Nephron progenitor cell (in vitro differentiated cells): ENCODE results near the gene TIMM44.

Experiments
- DNase-seq: peaks from one replicate; pipeline ENCODE4 v3.0.0; 2021
- H3K27ac Mint-ChIP-seq: 2 replicates; pipeline ENCODE4 v1.8.0; 2021; ENCODE audit warnings: mild to moderate bottlenecking, moderate library complexity, mixed read lengths
- H3K27me3 Mint-ChIP-seq: 2 replicates; pipeline ENCODE4 v1.8.0; 2021; ENCODE audit warnings: mild to moderate bottlenecking, low read depth, mixed read lengths; ENCODE audit not compliant: poor library complexity
- H3K36me3 Mint-ChIP-seq: 2 replicates; pipeline ENCODE4 v1.8.0; 2021; ENCODE audit warnings: low read depth, mixed read lengths
- H3K4me1 Mint-ChIP-seq: 2 replicates; pipeline ENCODE4 v1.8.0; 2021; ENCODE audit warnings: mixed read lengths
- H3K4me3 Mint-ChIP-seq: 2 replicates; pipeline ENCODE4 v1.8.0; 2021; ENCODE audit warnings: mild to moderate bottlenecking, moderate library complexity, mixed read lengths
- H3K9me3 Mint-ChIP-seq: 2 replicates; pipeline ENCODE4 v1.8.0; 2021; ENCODE audit warnings: mild to moderate bottlenecking, moderate library complexity, mixed read lengths
- TF ChIP-seq, protein P1 (sequence below): fragments of 200-600 bp; sonication (generic); IDR thresholded peaks from 2 replicates; pipeline ENCODE4 v1.5.0; 2021; ENCODE audit warnings: antibody characterized with exemption

Gene TIMM44

DNA sequence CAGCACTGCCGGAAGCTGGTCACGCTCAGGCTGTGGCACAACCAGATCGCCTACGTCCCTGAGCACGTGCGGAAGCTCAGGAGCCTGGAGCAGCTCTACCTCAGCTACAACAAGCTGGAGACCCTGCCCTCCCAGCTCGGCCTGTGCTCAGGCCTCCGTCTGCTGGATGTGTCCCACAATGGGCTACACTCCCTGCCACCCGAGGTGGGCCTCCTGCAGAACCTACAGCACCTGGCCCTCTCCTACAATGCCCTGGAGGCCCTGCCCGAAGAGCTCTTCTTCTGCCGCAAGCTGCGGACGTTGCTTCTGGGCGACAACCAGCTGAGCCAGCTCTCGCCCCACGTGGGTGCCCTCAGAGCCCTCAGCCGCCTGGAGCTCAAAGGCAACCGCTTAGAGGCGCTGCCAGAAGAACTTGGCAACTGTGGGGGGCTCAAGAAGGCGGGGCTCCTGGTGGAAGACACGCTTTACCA is 43.0 kb downstream of the TIMM44 start:
- TF ChIP-seq, protein P1, sequence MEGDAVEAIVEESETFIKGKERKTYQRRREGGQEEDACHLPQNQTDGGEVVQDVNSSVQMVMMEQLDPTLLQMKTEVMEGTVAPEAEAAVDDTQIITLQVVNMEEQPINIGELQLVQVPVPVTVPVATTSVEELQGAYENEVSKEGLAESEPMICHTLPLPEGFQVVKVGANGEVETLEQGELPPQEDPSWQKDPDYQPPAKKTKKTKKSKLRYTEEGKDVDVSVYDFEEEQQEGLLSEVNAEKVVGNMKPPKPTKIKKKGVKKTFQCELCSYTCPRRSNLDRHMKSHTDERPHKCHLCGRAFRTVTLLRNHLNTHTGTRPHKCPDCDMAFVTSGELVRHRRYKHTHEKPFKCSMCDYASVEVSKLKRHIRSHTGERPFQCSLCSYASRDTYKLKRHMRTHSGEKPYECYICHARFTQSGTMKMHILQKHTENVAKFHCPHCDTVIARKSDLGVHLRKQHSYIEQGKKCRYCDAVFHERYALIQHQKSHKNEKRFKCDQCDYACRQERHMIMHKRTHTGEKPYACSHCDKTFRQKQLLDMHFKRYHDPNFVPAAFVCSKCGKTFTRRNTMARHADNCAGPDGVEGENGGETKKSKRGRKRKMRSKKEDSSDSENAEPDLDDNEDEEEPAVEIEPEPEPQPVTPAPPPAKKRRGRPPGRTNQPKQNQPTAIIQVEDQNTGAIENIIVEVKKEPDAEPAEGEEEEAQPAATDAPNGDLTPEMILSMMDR, result no peak
- no peak for DNase-seq
- no peaks in the 10 kb centered on the region for H3K36me3 Mint-ChIP-seq
- H3K4me3 Mint-ChIP-seq, result no peak overlapping the region
- peaks cover 25% of the 10 kb centered on the region for H3K4me1 Mint-ChIP-seq
- H3K9me3 Mint-ChIP-seq, result no peaks in the 10 kb centered on the region
- H3K27ac Mint-ChIP-seq, result no peak overlapping the region
- H3K27me3 Mint-ChIP-seq, result peaks cover 29% of the 10 kb centered on the region

DNA sequence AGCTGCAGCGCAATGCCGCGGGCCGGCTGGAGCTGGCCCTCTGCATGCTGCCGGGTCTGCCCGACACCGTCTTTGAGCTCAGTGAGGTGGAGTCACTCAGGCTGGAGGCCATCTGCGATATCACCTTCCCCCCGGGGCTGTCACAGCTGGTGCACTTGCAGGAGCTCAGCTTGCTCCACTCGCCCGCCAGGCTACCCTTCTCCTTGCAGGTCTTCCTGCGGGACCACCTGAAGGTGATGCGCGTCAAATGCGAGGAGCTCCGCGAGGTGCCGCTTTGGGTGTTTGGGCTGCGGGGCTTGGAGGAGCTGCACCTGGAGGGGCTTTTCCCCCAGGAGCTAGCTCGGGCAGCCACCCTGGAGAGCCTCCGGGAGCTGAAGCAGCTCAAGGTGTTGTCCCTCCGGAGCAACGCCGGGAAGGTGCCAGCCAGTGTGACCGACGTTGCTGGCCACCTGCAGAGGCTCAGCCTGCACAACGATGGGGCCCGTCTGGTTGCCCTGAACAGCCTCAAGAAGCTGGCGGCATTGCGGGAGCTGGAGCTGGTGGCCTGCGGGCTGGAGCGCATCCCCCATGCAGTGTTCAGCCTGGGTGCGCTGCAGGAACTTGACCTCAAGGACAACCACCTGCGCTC is 43.6 kb downstream of the TIMM44 start:
- Mint-ChIP-seq H3K27me3 (peaks cover 29% of the 10 kb centered on the region), H3K9me3 (no peaks in the 10 kb centered on the region), H3K36me3 (no peaks in the 10 kb centered on the region), H3K4me3 (no peak overlapping the region), H3K27ac (no peak overlapping the region), H3K4me1 (peaks cover 19% of the 10 kb centered on the region)
- TF ChIP-seq, protein P1, result no peak
- no peak for DNase-seq

DNA sequence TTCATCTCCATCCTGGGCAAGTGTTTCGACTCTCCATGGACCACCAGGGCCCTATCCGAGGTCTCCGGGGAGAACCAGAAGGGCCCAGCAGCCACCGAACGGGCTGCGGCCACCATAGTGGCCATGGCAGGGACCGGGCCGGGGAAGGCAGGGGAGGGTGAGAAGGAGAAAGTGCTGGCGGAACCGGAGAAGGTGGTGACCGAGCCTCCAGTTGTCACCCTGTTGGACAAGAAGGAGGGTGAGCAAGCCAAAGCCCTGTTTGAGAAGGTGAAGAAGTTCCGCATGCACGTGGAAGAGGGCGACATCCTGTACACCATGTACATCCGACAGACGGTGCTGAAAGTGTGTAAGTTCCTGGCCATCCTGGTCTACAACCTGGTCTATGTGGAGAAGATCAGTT is 44.5 kb downstream of the TIMM44 start:
- no peak overlapping the region for H3K27ac Mint-ChIP-seq
- H3K4me3 Mint-ChIP-seq, result no peak overlapping the region
- H3K36me3 Mint-ChIP-seq, result no peaks in the 10 kb centered on the region
- no peaks in the 10 kb centered on the region for H3K9me3 Mint-ChIP-seq
- H3K4me1 Mint-ChIP-seq, result peaks cover 14% of the 10 kb centered on the region
- DNase-seq, result no peak
- TF ChIP-seq, protein P1, result no peak
- H3K27me3 Mint-ChIP-seq, result peaks cover 37% of the 10 kb centered on the region

DNA sequence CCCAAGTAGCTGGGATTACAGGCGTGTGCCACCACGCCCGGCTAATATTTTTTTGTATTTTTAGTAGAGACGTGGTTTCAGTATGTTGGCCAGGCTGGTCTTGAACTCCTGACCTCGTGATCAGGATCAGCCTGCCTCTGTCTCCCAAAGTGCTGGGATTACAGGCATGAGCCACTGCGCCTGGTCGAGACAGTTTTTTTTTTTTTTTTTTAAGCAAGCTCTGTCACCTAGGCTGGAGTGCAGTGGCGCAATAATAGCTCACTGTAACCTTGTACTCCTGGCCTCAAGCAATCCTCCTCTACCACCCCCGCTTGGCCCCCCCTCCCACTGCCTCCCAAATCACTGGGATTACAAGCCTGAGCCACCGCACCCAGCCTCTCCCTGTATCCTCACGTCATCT is 46.2 kb downstream of the TIMM44 start:
- TF ChIP-seq, protein P1, result no peak
- Mint-ChIP-seq H3K9me3 (no peaks in the 10 kb centered on the region), H3K4me1 (peaks cover 5% of the 10 kb centered on the region), H3K27me3 (peaks cover 28% of the 10 kb centered on the region), H3K4me3 (no peak overlapping the region), H3K36me3 (no peaks in the 10 kb centered on the region), H3K27ac (no peak overlapping the region)
- DNase-seq, result no peak

DNA sequence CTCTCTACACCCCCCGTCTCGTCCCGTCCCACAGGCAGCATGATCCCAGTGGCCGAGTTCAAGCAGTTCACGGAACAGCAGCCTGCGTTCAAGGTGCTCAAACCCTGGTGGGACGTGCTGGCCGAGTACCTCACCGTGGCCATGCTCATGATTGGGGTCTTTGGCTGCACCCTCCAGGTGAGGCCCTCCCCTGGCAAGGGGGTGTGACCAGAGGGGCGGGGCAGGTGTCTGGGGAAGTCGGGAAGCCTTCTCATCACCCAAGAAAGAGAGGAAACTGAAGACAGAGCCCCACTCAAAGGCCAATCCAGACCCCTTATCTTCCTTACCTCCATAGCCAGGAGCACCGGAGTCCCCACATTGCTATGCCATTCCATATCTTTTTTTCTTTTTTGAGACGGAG is 47.9 kb downstream of the TIMM44 start:
- Mint-ChIP-seq H3K36me3 (no peaks in the 10 kb centered on the region), H3K4me3 (no peak overlapping the region), H3K9me3 (no peaks in the 10 kb centered on the region), H3K27ac (no peak overlapping the region), H3K4me1 (peaks cover 15% of the 10 kb centered on the region), H3K27me3 (peaks cover 28% of the 10 kb centered on the region)
- no peak for DNase-seq
- TF ChIP-seq, protein P1, result no peak
